ENCODE measurements around the gene STOML1. TPM values are rescaled to one million over a fixed set of nuclear protein-coding genes. Genes with fewer than 3 reads are reported as not detected.

The STOML1 gene
- polyA plus RNA-seq, 6 donors from 2014 or later, result 8.6 to 18.4 (median 9.9) TPM

- Mint-ChIP-seq H3K36me3 (peaks cover 0 to 27% of the 10 kb centered on the region in 2 donors), H3K27me3 (no peaks in the 10 kb centered on the region), H3K4me1 (peaks cover 0 to 16% (median 12%) of the 10 kb centered on the region in 3 donors), H3K9me3 (no peaks in the 10 kb centered on the region), H3K27ac (peak overlapping the region in 1 of 6 donors; percentile 57), H3K4me3 (no peak overlapping the region)
- ATAC-seq (ENCODE audit: low read depth in 2 of 2) (no peak), DNase-seq (no peak)
These were observed 40.8 kb upstream of the STOML1 start for GRCh38 chr15:74032606-74033561.

GRCh38 chr15:74032046-74032445 lies 40.0 kb upstream of the STOML1 start:
- Mint-ChIP-seq H3K4me1 (peaks cover 0 to 10% (median 7%) of the 10 kb centered on the region in 3 donors), H3K36me3 (peaks cover 0 to 19% of the 10 kb centered on the region in 2 donors), H3K9me3 (no peaks in the 10 kb centered on the region), H3K4me3 (no peak overlapping the region), H3K27me3 (no peaks in the 10 kb centered on the region), H3K27ac (peak overlapping the region in 2 of 6 donors; percentile 76 to 82)
- DNase-seq, result no peak
- no peak for ATAC-seq (ENCODE audit: low read depth in 2 of 2)

GRCh38 chr15:74028646-74029045 lies 36.6 kb upstream of the STOML1 start:
- ATAC-seq (ENCODE audit: low read depth in 2 of 2), result no peak
- no peak for DNase-seq
- Mint-ChIP-seq H3K4me3 (no peak overlapping the region), H3K27me3 (no peaks in the 10 kb centered on the region), H3K36me3 (peaks cover 0 to 13% of the 10 kb centered on the region in 2 donors), H3K27ac (peak overlapping the region in 1 of 6 donors; percentile 23), H3K9me3 (no peaks in the 10 kb centered on the region), H3K4me1 (peaks cover 2 to 8% (median 8%) of the 10 kb centered on the region in 3 donors)

- ATAC-seq (ENCODE audit: low read depth in 2 of 2), result no peak
- no peak overlapping the region for H3K4me3 Mint-ChIP-seq
- H3K36me3 Mint-ChIP-seq, result peaks cover 0 to 15% of the 10 kb centered on the region in 2 donors
- H3K9me3 Mint-ChIP-seq, result no peaks in the 10 kb centered on the region
- H3K4me1 Mint-ChIP-seq, result peaks cover 5 to 8% (median 8%) of the 10 kb centered on the region in 3 donors
- no peaks in the 10 kb centered on the region for H3K27me3 Mint-ChIP-seq
- no peak for DNase-seq
- H3K27ac Mint-ChIP-seq, result peak overlapping the region in 3 of 6 donors; percentile 35 to 59 (median 54)
These were observed 35.6 kb upstream of the STOML1 start for GRCh38 chr15:74027688-74028087.

GRCh38 chr15:74025436-74025835 lies 33.3 kb upstream of the STOML1 start:
- no peak overlapping the region for H3K4me3 Mint-ChIP-seq
- no peak for ATAC-seq (ENCODE audit: low read depth in 2 of 2)
- H3K27ac Mint-ChIP-seq, result no peak overlapping the region
- no peaks in the 10 kb centered on the region for H3K9me3 Mint-ChIP-seq
- H3K4me1 Mint-ChIP-seq, result peaks cover 7 to 14% (median 13%) of the 10 kb centered on the region in 3 donors
- no peaks in the 10 kb centered on the region for H3K27me3 Mint-ChIP-seq
- DNase-seq, result no peak
- peaks cover 5 to 23% of the 10 kb centered on the region in 2 donors for H3K36me3 Mint-ChIP-seq

- ATAC-seq (ENCODE audit: low read depth in 2 of 2) (no peak), DNase-seq (no peak)
- no peak overlapping the region for H3K4me3 Mint-ChIP-seq
- H3K27ac Mint-ChIP-seq, result no peak overlapping the region
- H3K9me3 Mint-ChIP-seq, result no peaks in the 10 kb centered on the region
- H3K4me1 Mint-ChIP-seq, result peaks cover 10 to 15% (median 15%) of the 10 kb centered on the region in 3 donors
- no peaks in the 10 kb centered on the region for H3K27me3 Mint-ChIP-seq
- peaks cover 5 to 23% of the 10 kb centered on the region in 2 donors for H3K36me3 Mint-ChIP-seq
These were observed 32.6 kb upstream of the STOML1 start for GRCh38 chr15:74024687-74025086.

- no peak for DNase-seq
- peaks cover 15 to 16% (median 16%) of the 10 kb centered on the region in 3 donors for H3K4me1 Mint-ChIP-seq
- H3K9me3 Mint-ChIP-seq, result no peaks in the 10 kb centered on the region
- H3K36me3 Mint-ChIP-seq, result peaks cover 5 to 23% of the 10 kb centered on the region in 2 donors
- ATAC-seq (ENCODE audit: low read depth in 2 of 2), result no peak
- peak overlapping the region in 2 of 6 donors; percentile 33 to 48 for H3K27ac Mint-ChIP-seq
- no peaks in the 10 kb centered on the region for H3K27me3 Mint-ChIP-seq
- no peak overlapping the region for H3K4me3 Mint-ChIP-seq
These were observed 30.8 kb upstream of the STOML1 start for GRCh38 chr15:74022706-74023470.

GRCh38 chr15:74019734-74020133 lies 27.6 kb upstream of the STOML1 start:
- DNase-seq, result no peak
- peaks cover 21 to 26% (median 22%) of the 10 kb centered on the region in 3 donors for H3K4me1 Mint-ChIP-seq
- peaks cover 5 to 25% of the 10 kb centered on the region in 2 donors for H3K36me3 Mint-ChIP-seq
- H3K9me3 Mint-ChIP-seq, result no peaks in the 10 kb centered on the region
- H3K27me3 Mint-ChIP-seq, result no peaks in the 10 kb centered on the region
- H3K27ac Mint-ChIP-seq, result no peak overlapping the region
- H3K4me3 Mint-ChIP-seq, result no peak overlapping the region
- ATAC-seq (ENCODE audit: low read depth in 2 of 2), result no peak

GRCh38 chr15:74013374-74013894 lies 21.3 kb upstream of the STOML1 start:
- Mint-ChIP-seq H3K9me3 (peaks cover 0 to 7% (median 0%) of the 10 kb centered on the region in 7 donors), H3K36me3 (peaks cover 14 to 23% of the 10 kb centered on the region in 2 donors), H3K4me1 (peaks cover 28 to 47% (median 43%) of the 10 kb centered on the region in 3 donors), H3K27me3 (no peaks in the 10 kb centered on the region), H3K4me3 (peak overlapping the region in 1 of 8 donors; percentile 6), H3K27ac (peak overlapping the region in 1 of 6 donors; percentile 61)
- DNase-seq (no peak), ATAC-seq (ENCODE audit: low read depth in 2 of 2) (no peak)

- H3K9me3 Mint-ChIP-seq, result peaks cover 0 to 7% (median 0%) of the 10 kb centered on the region in 7 donors
- no peak overlapping the region for H3K4me3 Mint-ChIP-seq
- peaks cover 44 to 65% (median 61%) of the 10 kb centered on the region in 3 donors for H3K4me1 Mint-ChIP-seq
- no peaks in the 10 kb centered on the region for H3K27me3 Mint-ChIP-seq
- no peak overlapping the region for H3K27ac Mint-ChIP-seq
- H3K36me3 Mint-ChIP-seq, result peaks cover 20 to 34% of the 10 kb centered on the region in 2 donors
- DNase-seq (no peak), ATAC-seq (ENCODE audit: low read depth in 2 of 2) (no peak)
These were observed 19.5 kb upstream of the STOML1 start for GRCh38 chr15:74011610-74012009.

- ATAC-seq (ENCODE audit: low read depth in 2 of 2) (no peak), DNase-seq (no peak)
- H3K27me3 Mint-ChIP-seq, result no peaks in the 10 kb centered on the region
- H3K27ac Mint-ChIP-seq, result peak overlapping the region in 1 of 6 donors; percentile 47
- peaks cover 49 to 71% (median 67%) of the 10 kb centered on the region in 3 donors for H3K4me1 Mint-ChIP-seq
- H3K9me3 Mint-ChIP-seq, result peaks cover 0 to 7% (median 0%) of the 10 kb centered on the region in 7 donors
- peaks cover 24 to 35% of the 10 kb centered on the region in 2 donors for H3K36me3 Mint-ChIP-seq
- peak overlapping the region in 1 of 8 donors; percentile 28 for H3K4me3 Mint-ChIP-seq
These were observed 18.9 kb upstream of the STOML1 start for GRCh38 chr15:74010929-74011540.

GRCh38 chr15:74008901-74009300 lies 16.8 kb upstream of the STOML1 start:
- H3K36me3 Mint-ChIP-seq, result peaks cover 27 to 32% of the 10 kb centered on the region in 2 donors
- ATAC-seq (ENCODE audit: low read depth in 2 of 2), result no peak
- peaks cover 45 to 71% (median 62%) of the 10 kb centered on the region in 3 donors for H3K4me1 Mint-ChIP-seq
- peak overlapping the region in 1 of 8 donors; percentile 86 for H3K4me3 Mint-ChIP-seq
- peak overlapping the region in 4 of 6 donors; percentile 84 to 90 (median 88) for H3K27ac Mint-ChIP-seq
- peaks cover 0 to 7% (median 0%) of the 10 kb centered on the region in 7 donors for H3K9me3 Mint-ChIP-seq
- no peaks in the 10 kb centered on the region for H3K27me3 Mint-ChIP-seq
- no peak for DNase-seq
